GM10266 (cell line): ENCODE measurements around the gene FAM120B.

Experiments used
- DNase-seq: peaks from one replicate; pipeline ENCODE4 v3.0.0; 2012; ENCODE audit errors: extremely low spot score
- CTCF ChIP-seq: IDR thresholded peaks from 2 replicates; pipeline ENCODE4 v1.5.1; 2012; ENCODE audit warnings: mild to moderate bottlenecking, low read depth; ENCODE audit not compliant: control insufficient read depth, insufficient read depth; ENCODE audit errors: missing control alignments

Gene FAM120B

GRCh38 chr6:170371588-170371987 lies 65.0 kb downstream of the FAM120B start:
- no peak for TF ChIP-seq CTCF
- DNase-seq: no peak

DNA sequence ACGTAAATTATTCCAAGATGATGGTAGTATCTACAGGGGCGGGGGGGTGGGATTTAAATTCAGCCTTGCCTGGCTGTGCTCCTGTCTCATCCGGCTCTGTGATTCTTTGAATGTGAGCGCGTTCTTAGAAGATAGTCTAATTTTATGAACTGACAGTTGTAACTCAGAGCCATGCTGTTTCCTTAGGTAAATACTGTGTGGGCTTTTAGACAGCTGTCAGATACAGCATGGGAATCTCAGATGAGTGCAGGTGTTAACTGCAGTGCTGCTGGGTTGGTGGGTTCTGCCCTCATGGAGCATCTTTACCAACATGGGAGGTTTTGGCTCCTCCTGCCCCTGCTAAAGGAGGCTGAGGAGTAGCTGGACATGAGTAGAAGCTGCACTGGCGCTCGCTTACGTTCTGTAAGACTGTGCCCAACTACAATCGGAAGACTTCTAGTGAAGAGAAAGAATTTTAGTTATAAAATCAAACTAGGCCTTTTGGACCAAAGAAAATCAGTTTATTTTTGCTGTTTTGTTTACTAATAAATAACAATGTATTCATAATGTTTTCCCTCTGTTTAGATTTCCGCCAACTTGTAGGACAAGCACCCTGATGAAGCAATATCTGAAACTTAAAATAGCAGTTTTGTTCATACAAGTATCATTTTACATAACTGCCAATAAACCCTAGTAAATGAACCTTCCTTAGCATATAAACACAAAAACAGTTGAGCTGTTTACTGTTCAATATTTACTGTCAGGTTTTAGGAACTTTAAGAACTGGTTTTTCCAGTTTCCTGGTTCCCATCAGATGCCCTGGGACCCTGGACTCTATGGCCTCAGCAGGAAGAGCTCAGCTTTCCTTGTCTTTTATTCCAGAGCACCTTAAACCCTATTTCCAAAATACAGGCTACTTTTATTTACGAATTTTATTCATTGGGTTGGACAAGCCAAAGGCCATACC lies 66.1 kb downstream of the FAM120B start:
- no peak for DNase-seq
- TF ChIP-seq CTCF: no peak

DNA sequence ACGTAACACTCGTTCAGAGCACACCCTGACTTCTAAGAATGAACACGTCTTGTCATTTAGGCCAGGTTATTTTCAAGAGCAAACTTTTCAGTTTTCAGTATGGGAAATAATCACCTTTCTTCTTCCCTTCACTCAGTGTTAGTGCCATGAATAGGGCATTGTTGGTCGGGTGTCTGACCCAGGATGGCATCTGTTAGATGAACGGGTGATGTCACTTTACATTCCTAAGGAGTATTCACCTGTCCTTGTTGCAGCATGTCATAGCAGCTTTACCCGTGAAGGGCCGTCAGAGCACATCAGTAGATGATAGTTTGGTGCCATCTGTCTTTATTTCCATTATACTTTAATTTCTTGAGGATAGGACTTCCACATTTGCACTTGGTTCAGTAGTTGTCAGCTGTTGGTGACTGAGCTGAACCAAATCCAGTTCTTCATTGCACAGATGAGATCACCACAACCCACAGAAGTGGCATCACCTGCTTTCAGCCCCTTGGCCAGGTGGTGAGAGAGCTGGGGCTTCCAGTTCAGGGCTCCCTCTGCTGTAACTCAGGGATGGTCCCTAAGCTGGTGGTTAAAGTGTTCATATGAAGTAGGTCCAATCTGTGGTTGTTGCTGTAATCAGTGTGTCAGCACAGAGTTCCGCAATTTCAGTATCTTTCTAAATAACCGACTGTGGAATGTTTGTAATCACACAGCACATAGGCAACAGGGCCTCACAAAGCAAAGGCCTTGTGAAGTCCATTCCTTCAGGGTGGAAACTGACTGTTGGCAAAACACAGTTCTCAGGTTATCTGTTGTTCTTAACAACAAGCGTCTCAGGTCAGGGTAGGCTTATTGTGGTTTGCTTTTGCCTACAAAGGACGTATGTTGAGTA lies 68.2 kb downstream of the FAM120B start:
- no peak for TF ChIP-seq CTCF
- DNase-seq: no peak

- no peak for DNase-seq
Observed at GRCh38 chr6:170375661-170376060, 69.1 kb downstream of the FAM120B start.

DNA sequence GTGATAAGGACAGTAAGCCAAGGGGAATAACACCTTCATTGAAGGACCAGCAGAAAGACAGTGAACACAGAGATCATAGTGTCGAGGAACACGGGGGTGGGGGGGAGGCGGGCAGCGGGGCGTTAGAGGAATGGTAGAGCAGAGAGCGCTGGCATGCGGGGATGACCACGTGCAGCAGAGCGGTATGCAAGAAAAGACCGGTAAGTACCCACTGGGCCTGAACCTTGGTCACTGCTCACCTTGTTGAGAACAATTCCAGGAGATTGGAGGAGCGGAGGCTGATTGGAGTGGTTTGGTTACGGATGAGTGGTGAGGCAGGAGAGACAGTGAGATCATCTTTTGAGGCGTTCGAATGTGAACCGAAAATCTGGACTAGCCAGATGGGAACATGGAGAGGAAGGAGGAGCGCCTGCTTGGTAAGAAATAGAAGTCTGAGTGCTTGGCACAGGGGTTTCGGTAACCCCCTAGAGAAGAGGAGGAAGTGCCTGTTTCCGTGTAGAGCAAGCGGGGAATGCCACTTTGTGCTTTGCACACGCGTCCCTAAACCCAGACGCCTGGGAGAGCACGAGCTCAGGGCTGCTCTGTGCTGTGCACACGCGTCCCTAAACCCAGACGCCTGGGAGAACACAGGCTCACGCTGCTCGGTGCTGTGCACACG lies 70.0 kb downstream of the FAM120B start:
- no peak for DNase-seq
- no peak for TF ChIP-seq CTCF

More at GRCh38 chr6:170375661-170376060, 69.1 kb downstream of the FAM120B start:
- no peak for TF ChIP-seq CTCF

DNA sequence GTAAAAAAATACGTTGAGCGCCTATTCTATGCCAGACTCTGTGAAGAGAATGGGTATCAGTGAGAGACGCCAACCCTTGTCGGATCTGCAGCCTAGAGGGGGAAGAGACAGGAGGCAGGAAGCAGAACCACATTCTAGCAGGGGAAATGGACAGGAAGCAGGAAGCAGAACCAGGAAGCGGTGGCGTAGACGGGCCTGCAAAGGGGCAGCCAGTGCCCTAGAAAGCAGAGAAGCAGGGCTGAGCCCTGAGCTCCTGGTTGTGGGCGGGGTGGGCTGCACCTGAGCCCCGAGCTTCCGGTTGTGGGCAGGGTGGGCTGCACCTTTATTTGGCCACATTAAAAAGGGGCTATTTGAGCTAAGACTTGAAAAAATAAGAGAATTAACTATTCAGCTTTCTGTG lies 71.9 kb downstream of the FAM120B start:
- no peak for DNase-seq
- TF ChIP-seq CTCF: no peak
